Dendritic cell treated with granulocyte-macrophage colony-stimulating factor and Interleukin-4, amounts not matched to agents 40 ng/mL and 50 ng/mL, for 4 days (primary cell): ENCODE results near the gene VSX1.

Experiments
- H3K27ac Mint-ChIP-seq: one replicate; pipeline ENCODE4 v1.8.0; 2022; ENCODE audit warnings: mild to moderate bottlenecking, mixed read lengths
- H3K27me3 Mint-ChIP-seq: one replicate; pipeline ENCODE4 v1.8.0; 2022; ENCODE audit warnings: mild to moderate bottlenecking, mixed read lengths
- H3K36me3 Mint-ChIP-seq: one replicate; pipeline ENCODE4 v1.8.0; 2022; ENCODE audit warnings: low read depth, mixed read lengths
- H3K4me1 Mint-ChIP-seq: one replicate; pipeline ENCODE4 v1.8.0; 2022; ENCODE audit warnings: low read depth, mixed read lengths
- H3K4me3 Mint-ChIP-seq: one replicate; pipeline ENCODE4 v1.8.0; 2022; ENCODE audit warnings: mild to moderate bottlenecking, moderate library complexity, mixed read lengths
- H3K9me3 Mint-ChIP-seq: one replicate; pipeline ENCODE4 v1.8.0; 2022; ENCODE audit warnings: mixed read lengths
- intact Hi-C: fragments of 100-400 bp; cut with micrococcal nuclease; formaldehyde crosslinking; loops from one replicate; pipeline ENCODE4 v1.15.0; 2022

Gene VSX1

GRCh38 chr20:25057234-25058050, 24.5 kb downstream of the VSX1 start:
- Mint-ChIP-seq H3K36me3 (no peaks in the 10 kb centered on the region), H3K27me3 (peaks cover 15% of the 10 kb centered on the region), H3K4me1 (peaks cover 44% of the 10 kb centered on the region), H3K27ac (peak overlapping the region; percentile 84), H3K9me3 (no peaks in the 10 kb centered on the region), H3K4me3 (peak overlapping the region; percentile 80)
- intact Hi-C loops = loop anchor here (10.0 kb wide), 1 partner anchor 637 kb away; the partner anchor contains the start of gene ZNF337

- Mint-ChIP-seq H3K9me3 (no peaks in the 10 kb centered on the region), H3K4me1 (peaks cover 51% of the 10 kb centered on the region), H3K4me3 (peak overlapping the region; percentile 80), H3K27me3 (peaks cover 13% of the 10 kb centered on the region), H3K27ac (peak overlapping the region; percentile 84), H3K36me3 (peaks cover 3% of the 10 kb centered on the region)
- intact Hi-C loops = loop anchor here (10.0 kb wide), 1 partner anchor 638 kb away; the partner anchor contains the start of gene ZNF337
Measured at GRCh38 chr20:25056690-25057233, 25.2 kb downstream of the VSX1 start.

GRCh38 chr20:25055711-25056495, 26.0 kb downstream of the VSX1 start:
- no peaks in the 10 kb centered on the region for H3K9me3 Mint-ChIP-seq
- peaks cover 10% of the 10 kb centered on the region for H3K36me3 Mint-ChIP-seq
- peaks cover 57% of the 10 kb centered on the region for H3K4me1 Mint-ChIP-seq
- H3K27ac Mint-ChIP-seq = peak overlapping the region; percentile 84
- peaks cover 6% of the 10 kb centered on the region for H3K27me3 Mint-ChIP-seq
- peak overlapping the region; percentile 80 for H3K4me3 Mint-ChIP-seq
- intact Hi-C loops = loop anchor here (10.0 kb wide), 1 partner anchor 639 kb away; the partner anchor contains the start of gene ZNF337

DNA sequence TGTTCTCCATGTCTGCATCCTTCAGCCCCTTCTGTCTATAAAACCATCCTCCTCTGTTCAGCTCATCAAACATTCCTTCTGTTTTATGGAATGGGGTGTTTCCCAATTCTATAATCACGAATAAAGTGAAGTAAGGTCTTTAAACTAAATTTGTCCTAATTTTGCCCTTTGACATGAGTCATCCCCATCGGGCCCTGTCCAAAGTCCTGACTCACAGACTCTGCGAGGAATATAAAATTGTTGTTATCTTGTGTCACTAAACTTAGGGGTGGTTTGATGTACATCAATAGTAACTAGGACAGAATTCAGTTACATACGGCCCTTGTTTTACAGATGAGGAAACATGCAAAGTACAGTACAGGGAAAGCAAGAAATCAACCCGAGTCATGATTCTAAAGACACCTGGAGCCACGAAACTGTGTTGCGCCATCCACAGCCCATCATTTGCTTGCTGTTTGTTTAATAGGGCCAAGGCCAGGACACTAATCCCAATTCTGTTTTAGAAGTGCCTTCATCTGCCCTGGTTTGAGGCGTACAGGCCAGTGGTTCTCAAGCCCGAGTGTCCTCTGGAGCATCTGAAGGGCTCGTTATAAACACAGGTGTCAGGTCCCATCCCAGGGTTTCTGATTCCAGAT, 26.8 kb downstream of the VSX1 start:
- Mint-ChIP-seq H3K4me1 (peaks cover 58% of the 10 kb centered on the region), H3K27me3 (no peaks in the 10 kb centered on the region), H3K9me3 (no peaks in the 10 kb centered on the region), H3K4me3 (no peak overlapping the region), H3K27ac (no peak overlapping the region), H3K36me3 (peaks cover 16% of the 10 kb centered on the region)
- intact Hi-C loops = loop anchor here (10.0 kb wide), 1 partner anchor 640 kb away; the partner anchor contains the start of gene ZNF337

GRCh38 chr20:25054096-25054820, 27.7 kb downstream of the VSX1 start:
- Mint-ChIP-seq H3K4me3 (no peak overlapping the region), H3K27ac (peak overlapping the region; percentile 44), H3K9me3 (no peaks in the 10 kb centered on the region), H3K4me1 (peaks cover 59% of the 10 kb centered on the region), H3K36me3 (peaks cover 16% of the 10 kb centered on the region), H3K27me3 (no peaks in the 10 kb centered on the region)
- intact Hi-C loops = loop anchor here (10.0 kb wide), 1 partner anchor 641 kb away; the partner anchor contains the start of gene ZNF337

DNA sequence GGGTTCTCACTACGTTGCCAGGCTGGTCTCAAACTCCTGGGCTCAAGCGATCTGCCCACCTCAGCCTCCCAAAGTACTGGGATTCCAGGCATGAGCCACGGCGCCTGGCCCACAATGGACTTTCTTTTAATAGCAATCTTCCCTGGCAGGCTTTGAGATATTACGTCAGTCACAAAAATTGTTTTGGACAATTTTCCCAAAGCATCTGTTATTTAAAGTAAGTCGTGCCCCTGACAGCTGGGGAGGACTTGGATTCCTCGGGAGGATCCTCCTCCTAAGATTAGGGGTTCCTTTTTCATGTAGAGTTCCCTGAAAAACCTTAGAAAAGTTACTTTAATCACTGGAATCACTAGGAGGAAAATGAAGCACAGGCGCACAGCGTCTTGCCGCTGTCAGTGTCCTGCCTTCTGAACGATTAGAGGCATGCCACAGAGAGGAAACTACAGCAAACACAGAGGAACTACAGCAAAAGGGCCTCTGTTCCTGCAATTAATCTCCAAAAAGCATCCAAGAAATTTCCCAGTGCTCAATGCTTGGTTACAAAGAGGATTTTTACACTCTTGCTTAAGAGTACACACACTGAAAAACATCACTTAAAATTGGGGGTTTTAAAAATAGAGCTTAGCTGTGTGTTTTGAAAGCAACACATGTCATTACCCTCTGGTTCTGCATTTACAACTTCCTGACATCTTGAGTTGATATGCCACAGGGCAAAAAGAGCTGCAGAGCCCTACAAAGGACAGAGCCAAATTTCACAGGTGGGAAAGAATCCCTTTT, 28.5 kb downstream of the VSX1 start:
- Mint-ChIP-seq H3K27ac (peak overlapping the region; percentile 44), H3K4me1 (peaks cover 67% of the 10 kb centered on the region), H3K4me3 (no peak overlapping the region), H3K36me3 (peaks cover 19% of the 10 kb centered on the region), H3K9me3 (no peaks in the 10 kb centered on the region), H3K27me3 (no peaks in the 10 kb centered on the region)
- intact Hi-C loops = loop anchor here (10.0 kb wide), 1 partner anchor 641 kb away; the partner anchor contains the start of gene ZNF337

DNA sequence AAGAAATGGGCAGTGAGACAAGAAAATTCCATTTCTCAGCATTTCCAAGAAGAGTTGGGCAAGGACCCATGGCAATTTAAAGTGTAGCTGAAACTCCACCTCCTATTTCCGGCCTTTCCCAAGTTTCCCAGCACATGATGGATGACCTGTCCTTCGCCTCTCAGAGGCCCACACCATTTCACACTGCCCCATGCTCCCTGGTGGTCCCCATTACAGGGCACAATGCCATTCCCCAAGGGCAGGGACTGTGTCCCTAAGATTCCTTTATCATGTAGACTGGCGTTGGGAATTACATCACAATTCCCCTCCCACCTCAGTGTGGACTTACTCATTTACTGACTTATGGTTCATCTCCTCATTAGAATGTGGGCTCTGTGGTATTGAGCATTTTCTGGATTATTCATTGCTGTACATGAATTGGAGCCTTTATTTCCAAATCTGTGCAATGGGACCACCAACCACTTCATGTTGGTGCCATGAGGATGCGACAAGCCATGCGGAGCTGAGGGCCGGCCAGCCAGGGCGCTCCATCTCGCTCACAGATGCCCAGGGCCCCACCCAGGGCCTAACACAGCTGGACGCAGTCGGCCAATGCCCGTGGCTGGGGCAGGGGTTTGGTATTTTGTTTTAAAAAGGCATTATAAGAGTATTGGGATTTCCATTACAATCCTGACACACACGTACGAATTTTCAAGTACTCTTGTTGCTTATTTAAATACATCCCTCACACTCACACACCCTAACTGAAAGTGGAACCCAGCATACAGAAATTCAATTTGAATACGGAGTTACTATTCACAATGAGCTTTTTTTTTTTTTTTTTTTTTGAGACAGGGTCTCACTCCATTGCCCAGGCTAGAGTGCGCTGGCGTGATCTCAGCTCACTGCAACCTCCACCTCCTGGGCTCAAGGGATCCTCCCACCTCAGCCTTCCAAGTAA, 29.4 kb downstream of the VSX1 start:
- Mint-ChIP-seq H3K4me3 (no peak overlapping the region), H3K27ac (peak overlapping the region; percentile 44), H3K36me3 (peaks cover 28% of the 10 kb centered on the region), H3K4me1 (peaks cover 68% of the 10 kb centered on the region), H3K9me3 (no peaks in the 10 kb centered on the region), H3K27me3 (no peaks in the 10 kb centered on the region)
- intact Hi-C loops = loop anchor here (10.0 kb wide), 1 partner anchor 642 kb away; the partner anchor contains the start of gene ZNF337

DNA sequence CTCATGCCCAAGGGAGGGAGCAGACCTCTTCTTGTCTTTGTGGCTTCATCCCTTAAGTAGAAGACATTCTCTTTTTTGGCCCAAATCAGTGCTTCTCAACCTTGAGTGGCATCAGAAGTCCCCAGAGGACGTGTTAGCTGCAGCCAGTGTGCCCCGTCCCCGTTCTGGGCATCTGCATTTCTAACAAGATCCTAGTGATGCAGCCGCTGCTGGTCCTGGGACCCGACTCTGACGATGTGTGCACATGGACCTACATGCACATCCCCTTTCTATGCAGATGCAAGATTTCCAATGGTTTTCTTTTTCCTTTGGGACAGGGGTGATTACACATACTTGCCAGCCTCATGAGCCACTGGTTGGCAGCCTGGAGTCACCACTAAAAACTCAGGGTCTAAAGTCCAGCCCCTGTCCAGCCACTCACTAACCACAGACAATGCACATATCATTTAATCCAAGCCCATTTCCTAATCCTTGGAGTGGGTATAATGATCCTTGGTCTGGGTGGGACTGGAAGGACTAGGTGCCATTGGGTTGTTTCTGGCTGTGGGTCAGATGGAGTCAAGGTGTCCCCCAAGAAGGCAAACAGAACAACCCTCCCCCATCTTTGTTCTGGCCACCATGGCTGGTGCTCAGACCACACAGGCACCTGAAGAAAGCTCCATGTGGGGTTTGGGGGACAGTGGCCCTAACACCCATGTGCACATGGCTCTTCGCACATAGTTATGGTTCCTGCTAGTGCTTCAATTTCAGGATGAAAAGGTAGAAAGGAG, 30.4 kb downstream of the VSX1 start:
- peaks cover 64% of the 10 kb centered on the region for H3K4me1 Mint-ChIP-seq
- no peaks in the 10 kb centered on the region for H3K9me3 Mint-ChIP-seq
- intact Hi-C loops = loop anchor here (10.0 kb wide), 1 partner anchor 643 kb away; the partner anchor contains the start of gene ZNF337
- peaks cover 38% of the 10 kb centered on the region for H3K36me3 Mint-ChIP-seq
- no peak overlapping the region for H3K4me3 Mint-ChIP-seq
- H3K27me3 Mint-ChIP-seq = no peaks in the 10 kb centered on the region
- no peak overlapping the region for H3K27ac Mint-ChIP-seq

GRCh38 chr20:25050501-25051350, 31.2 kb downstream of the VSX1 start:
- intact Hi-C loops = loop anchor here (10.0 kb wide), 1 partner anchor 644 kb away; the partner anchor contains the start of gene ZNF337
- Mint-ChIP-seq H3K4me1 (peaks cover 55% of the 10 kb centered on the region), H3K36me3 (peaks cover 46% of the 10 kb centered on the region), H3K27me3 (no peaks in the 10 kb centered on the region), H3K27ac (no peak overlapping the region), H3K4me3 (no peak overlapping the region), H3K9me3 (no peaks in the 10 kb centered on the region)

DNA sequence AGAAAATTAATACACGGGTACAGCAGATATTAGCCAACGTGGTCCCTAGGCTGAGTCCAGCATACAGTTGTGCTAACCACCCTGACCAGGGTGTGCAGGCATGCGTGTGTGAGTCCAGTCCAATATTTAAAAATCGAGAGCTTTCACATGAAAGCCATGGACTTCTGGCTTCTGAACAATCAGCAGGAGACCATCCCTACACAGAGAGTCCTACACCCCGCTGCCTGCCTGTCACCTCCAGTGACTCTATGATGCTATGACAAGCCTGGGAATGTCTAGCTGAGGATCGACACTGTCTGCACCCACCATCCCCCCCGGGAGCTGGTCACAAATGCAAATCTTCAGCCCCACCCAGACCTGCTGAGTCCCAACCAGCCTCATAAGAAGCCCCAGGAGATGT, 31.9 kb downstream of the VSX1 start:
- no peak overlapping the region for H3K27ac Mint-ChIP-seq
- H3K9me3 Mint-ChIP-seq = no peaks in the 10 kb centered on the region
- no peaks in the 10 kb centered on the region for H3K27me3 Mint-ChIP-seq
- H3K36me3 Mint-ChIP-seq = peaks cover 50% of the 10 kb centered on the region
- H3K4me3 Mint-ChIP-seq = no peak overlapping the region
- peaks cover 50% of the 10 kb centered on the region for H3K4me1 Mint-ChIP-seq
- intact Hi-C loops = loop anchor here (10.0 kb wide), 1 partner anchor 645 kb away; the partner anchor contains the start of gene ZNF337
